GM23338 (cell line): ENCODE results near the gene ISOC2.

Experiments
- CREB1 ChIP-seq: fragments of 250-450 bp; sonication (Bioruptor Pico); IDR thresholded peaks from 2 replicates; pipeline ENCODE4 v1.5.0; 2020; ENCODE audit warnings: low read depth, mild to moderate bottlenecking, moderate library complexity
- ETS1 ChIP-seq: IDR thresholded peaks from 2 replicates; pipeline ENCODE4 v1.6.1; 2016; ENCODE audit warnings: antibody characterized with exemption
- EZH2 ChIP-seq: fragments of 200-600 bp; sonication (generic); IDR thresholded peaks from one replicate; pipeline ENCODE4 v1.8.0; 2017; ENCODE audit warnings: antibody characterized with exemption, mild to moderate bottlenecking, low read depth; ENCODE audit not compliant: unreplicated experiment
- EZH2phosphoT487 ChIP-seq: fragments of 200-600 bp; sonication (generic); IDR thresholded peaks from one replicate; pipeline ENCODE4 v1.8.1; 2018; ENCODE audit warnings: antibody characterized with exemption; ENCODE audit not compliant: unreplicated experiment
- JUNB ChIP-seq: IDR thresholded peaks from one replicate; pipeline ENCODE4 v1.6.1; 2016; ENCODE audit warnings: antibody characterized with exemption; ENCODE audit not compliant: unreplicated experiment
- NANOG ChIP-seq: IDR thresholded peaks from 2 replicates; pipeline ENCODE4 v1.6.1; 2016; ENCODE audit warnings: antibody characterized with exemption, borderline replicate concordance
- POLR2AphosphoS5 ChIP-seq: IDR thresholded peaks from 2 replicates; pipeline ENCODE4 v1.6.1; 2016; ENCODE audit warnings: antibody characterized with exemption, low read depth
- REST ChIP-seq: IDR thresholded peaks from one replicate; pipeline ENCODE4 v1.6.1; 2018; ENCODE audit warnings: antibody characterized with exemption; ENCODE audit not compliant: unreplicated experiment
- STAT1 ChIP-seq: IDR thresholded peaks from one replicate; pipeline ENCODE4 v1.6.1; 2016; ENCODE audit warnings: antibody characterized with exemption; ENCODE audit not compliant: unreplicated experiment
- ZNF114 ChIP-seq: fragments of 250-450 bp; sonication (Bioruptor Pico); IDR thresholded peaks from 2 replicates; pipeline ENCODE4 v1.5.0; 2020; ENCODE audit warnings: mild to moderate bottlenecking, moderate library complexity
- ZNF331 ChIP-seq: fragments of 250-450 bp; sonication (Bioruptor Pico); IDR thresholded peaks from 2 replicates; pipeline ENCODE4 v1.5.0; 2020; ENCODE audit warnings: low read depth, mild to moderate bottlenecking, moderate library complexity
- ZNF462 ChIP-seq: fragments of 250-450 bp; sonication (Bioruptor Pico); IDR thresholded peaks from 2 replicates; pipeline ENCODE4 v1.5.0; 2020; ENCODE audit warnings: mild to moderate bottlenecking, moderate library complexity
- TF ChIP-seq, protein P1 (sequence below), 2 experiments: fragments of 200-600 bp in 1 of 2; sonication (generic) in 1 of 2; conservative IDR thresholded peaks; 2 replicates each; pipeline versions ENCODE4 v1.5.1 to v1.6.1; 2016 to 2017; ENCODE audit warnings: antibody characterized with exemption in 2 of 2, low read depth in 2 of 2, mild to moderate bottlenecking in 2 of 2, moderate library complexity in 1 of 2

DNA sequence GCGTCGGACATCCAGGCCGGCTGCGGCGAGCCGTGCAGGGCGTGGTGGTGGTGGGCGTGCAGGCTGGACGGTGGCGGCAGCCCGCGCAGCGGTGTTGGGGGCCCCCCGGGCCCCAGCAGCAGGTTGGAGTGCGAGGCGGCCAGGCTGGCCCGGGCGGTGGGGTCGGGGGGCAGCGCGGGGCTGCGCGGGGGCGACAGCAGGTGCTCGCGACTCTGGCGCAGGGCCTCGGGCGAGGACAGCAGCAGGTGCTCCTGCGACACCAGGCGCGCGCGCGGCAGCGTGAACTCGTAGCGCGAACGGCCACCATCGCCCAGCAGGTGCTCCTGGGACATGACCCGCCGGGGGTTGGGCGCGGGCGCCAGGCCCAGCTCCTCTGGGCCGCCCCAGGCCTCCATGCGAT lies 28.1 kb downstream of the ISOC2 start:
- TF ChIP-seq, protein P1, sequence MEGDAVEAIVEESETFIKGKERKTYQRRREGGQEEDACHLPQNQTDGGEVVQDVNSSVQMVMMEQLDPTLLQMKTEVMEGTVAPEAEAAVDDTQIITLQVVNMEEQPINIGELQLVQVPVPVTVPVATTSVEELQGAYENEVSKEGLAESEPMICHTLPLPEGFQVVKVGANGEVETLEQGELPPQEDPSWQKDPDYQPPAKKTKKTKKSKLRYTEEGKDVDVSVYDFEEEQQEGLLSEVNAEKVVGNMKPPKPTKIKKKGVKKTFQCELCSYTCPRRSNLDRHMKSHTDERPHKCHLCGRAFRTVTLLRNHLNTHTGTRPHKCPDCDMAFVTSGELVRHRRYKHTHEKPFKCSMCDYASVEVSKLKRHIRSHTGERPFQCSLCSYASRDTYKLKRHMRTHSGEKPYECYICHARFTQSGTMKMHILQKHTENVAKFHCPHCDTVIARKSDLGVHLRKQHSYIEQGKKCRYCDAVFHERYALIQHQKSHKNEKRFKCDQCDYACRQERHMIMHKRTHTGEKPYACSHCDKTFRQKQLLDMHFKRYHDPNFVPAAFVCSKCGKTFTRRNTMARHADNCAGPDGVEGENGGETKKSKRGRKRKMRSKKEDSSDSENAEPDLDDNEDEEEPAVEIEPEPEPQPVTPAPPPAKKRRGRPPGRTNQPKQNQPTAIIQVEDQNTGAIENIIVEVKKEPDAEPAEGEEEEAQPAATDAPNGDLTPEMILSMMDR (conservative IDR thresholded peaks at IDR 0.05; ENCODE audit: low read depth in 2 of 2) = no peak
- TF ChIP-seq EZH2 (no peak), POLR2AphosphoS5 (no peak), ZNF462 (CRISPR knock-in tag) (no peak), EZH2phosphoT487 (no peak), JUNB (no peak), NANOG (no peak), ZNF331 (CRISPR knock-in tag) (no peak), REST (no peak), ZNF114 (CRISPR knock-in tag) (no peak), CREB1 (CRISPR knock-in tag) (no peak), STAT1 (no peak), ETS1 (no peak)
